Measurements from ENCODE around the gene DMBX1. TPM values are rescaled to one million over a fixed set of nuclear protein-coding genes. Genes with fewer than 3 reads are reported as not detected.

DMBX1 gene
- total RNA-seq, 1 experiment from 2014 or later: not detected

- no peak for DNase-seq (ENCODE audit: low read depth)
Measured at GRCh38 chr1:46503421-46503820, 13.8 kb downstream of the DMBX1 start.

DNA sequence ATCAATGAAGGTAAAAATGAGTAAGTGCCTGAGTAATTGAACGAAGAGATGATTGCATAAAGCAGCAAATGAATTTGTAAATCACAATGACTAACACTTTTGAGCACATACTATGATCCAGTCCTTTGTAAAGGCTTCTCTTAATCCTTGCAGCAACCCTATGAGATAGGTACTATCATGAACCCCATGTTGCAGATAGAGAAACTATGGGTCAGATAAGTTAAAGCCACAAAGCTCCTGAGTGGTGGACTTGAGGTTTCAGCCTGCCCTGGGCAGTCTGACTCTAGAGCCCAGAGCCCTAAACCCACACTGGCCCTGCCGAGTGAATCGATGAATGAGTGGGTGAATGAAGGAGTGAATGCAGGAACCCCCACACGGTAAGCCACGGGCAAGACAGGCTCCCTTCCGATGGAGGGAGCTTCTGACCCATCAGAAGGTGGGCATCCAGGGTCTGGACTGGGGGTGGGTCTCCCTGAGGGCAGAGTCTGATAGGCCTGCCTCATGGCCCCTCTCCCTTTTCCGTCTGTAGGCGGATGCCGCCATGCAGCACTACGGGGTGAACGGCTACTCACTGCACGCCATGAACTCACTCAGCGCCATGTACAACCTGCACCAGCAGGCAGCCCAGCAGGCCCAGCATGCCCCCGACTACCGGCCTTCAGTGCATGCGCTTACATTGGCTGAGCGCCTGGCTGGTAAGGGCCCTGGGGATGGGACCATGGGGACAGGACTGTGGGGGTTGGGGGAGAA lies 17.0 kb downstream of the DMBX1 start:
- no peak for DNase-seq (ENCODE audit: low read depth)

DNA sequence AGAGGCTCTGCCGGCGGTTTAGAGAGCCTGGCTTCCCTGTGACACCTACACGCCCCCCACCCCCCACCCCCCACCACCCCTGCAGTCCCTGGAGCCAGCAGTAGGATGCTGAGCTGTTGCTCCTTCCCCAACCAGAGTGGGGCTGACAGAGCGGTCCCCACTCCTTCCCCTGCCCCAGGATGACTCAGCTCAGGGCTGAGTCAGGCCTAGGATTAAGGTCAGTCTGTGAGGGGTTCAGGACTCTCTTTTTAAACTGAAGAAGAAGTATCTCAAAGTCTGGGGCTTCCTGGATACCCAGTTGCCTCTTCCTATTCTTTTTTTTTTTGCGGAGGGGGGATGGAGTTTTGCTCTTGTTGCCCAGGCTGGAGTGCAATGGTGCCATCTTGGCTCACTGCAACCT lies 19.1 kb downstream of the DMBX1 start:
- DNase-seq (ENCODE audit: low read depth): peak; percentile 45

DNA sequence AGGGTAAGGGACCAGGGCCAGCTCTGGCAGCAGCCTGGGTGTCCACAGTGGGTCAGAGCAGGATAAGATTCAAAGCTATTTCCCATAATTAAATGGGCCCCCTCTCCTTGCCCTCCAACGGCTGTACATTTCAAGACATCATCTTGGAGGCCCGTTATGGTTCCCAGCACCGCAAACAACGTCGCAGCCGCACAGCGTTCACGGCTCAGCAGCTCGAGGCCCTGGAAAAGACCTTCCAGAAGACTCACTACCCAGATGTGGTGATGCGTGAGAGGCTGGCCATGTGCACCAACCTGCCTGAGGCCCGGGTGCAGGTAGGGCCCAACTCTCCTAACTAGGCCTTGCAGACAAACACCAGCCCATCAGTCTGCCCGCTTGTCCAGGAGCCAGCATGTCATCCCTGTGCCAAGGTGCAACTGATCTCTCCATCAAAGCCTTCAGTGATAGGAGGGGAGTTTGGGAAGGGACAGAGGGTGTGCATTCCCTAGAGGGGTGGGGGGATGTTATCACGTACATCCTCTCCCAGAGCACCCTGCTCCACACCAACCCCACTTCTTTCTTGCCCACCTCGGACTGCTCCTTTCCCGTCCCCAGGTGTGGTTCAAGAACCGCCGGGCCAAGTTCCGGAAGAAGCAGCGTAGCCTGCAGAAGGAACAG lies 20.8 kb downstream of the DMBX1 start:
- DNase-seq (ENCODE audit: low read depth): no peak

DNA sequence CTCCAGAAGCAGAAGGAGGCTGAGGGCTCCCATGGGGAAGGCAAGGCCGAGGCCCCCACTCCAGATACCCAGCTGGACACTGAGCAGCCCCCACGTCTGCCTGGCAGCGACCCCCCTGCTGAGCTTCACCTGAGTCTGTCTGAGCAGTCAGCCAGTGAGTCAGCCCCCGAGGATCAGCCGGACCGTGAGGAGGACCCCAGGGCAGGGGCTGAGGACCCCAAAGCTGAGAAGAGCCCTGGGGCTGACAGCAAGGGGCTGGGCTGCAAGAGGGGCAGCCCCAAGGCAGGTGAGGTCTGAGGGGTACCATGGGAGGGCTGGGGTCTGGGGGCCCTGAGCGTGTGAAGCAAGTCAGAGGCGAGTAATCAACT lies 21.3 kb downstream of the DMBX1 start:
- DNase-seq (ENCODE audit: low read depth): no peak

DNA sequence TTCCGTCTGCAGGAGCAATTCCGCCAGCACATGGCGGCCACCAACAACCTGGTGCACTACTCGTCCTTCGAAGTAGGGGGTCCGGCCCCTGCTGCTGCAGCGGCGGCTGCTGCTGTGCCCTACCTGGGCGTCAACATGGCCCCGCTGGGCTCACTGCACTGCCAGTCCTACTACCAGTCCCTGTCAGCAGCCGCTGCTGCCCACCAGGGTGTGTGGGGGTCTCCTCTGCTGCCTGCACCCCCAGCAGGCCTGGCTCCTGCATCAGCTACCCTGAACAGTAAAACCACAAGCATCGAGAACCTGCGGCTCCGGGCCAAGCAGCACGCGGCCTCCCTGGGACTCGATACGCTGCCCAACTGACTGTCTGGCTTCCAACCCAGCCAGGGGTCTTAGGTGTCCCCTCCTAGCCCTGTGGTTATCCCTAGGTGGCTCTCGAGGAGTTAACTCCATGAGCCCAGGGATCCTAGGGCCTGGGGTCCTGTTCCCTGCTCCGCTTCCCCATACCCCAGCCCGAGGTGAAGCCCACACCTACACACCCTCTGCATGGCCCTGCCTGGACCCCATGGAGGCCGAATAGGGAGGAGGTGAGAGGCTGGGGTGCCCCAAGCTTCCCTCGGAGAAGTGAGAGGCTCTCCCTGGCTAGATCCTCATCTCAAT lies 22.6 kb downstream of the DMBX1 start:
- DNase-seq (ENCODE audit: low read depth): no peak

DNA sequence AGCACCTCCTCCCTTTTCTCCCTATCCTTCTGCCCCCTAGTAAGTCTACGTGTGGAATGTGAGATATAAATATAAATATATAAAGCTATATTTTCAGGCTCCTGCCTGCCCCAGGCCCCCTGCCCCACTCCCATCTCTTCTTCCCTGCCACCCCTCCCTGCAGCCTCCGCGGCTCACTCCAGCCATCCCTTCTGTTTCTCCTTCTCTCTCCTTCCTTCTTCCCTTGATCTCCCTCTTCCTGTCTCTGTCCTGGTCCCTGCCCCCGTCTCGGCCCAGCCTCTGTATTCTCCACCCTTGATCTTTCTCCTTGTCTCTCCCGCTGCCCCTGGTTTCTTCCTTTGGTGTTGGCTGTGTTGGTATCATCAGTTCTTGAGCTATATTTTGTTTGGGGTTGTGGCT lies 23.2 kb downstream of the DMBX1 start:
- no peak for DNase-seq (ENCODE audit: low read depth)

DNA sequence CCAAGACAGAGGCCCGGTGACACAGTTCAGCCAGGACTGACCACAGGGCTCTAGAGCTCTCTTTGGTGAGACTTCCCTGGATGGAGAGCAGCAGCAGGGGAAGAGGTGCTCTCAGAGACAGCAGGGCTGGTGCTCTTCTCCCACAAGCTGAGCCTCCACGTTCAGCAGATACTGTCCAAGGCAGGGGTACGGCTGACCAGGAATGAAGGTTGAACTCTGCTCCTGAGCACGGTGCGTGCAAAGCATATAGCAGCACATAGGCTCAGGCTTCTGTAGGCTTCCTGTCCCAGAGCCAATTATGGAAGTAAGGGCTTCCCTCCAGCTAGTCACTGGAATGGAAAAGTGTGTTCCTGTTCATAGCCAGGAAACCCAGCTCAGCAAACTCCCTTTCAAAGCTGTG lies 23.9 kb downstream of the DMBX1 start:
- DNase-seq (ENCODE audit: low read depth): no peak

GRCh38 chr1:46515576-46515975 lies 25.9 kb downstream of the DMBX1 start:
- no peak for DNase-seq (ENCODE audit: low read depth)

DNA sequence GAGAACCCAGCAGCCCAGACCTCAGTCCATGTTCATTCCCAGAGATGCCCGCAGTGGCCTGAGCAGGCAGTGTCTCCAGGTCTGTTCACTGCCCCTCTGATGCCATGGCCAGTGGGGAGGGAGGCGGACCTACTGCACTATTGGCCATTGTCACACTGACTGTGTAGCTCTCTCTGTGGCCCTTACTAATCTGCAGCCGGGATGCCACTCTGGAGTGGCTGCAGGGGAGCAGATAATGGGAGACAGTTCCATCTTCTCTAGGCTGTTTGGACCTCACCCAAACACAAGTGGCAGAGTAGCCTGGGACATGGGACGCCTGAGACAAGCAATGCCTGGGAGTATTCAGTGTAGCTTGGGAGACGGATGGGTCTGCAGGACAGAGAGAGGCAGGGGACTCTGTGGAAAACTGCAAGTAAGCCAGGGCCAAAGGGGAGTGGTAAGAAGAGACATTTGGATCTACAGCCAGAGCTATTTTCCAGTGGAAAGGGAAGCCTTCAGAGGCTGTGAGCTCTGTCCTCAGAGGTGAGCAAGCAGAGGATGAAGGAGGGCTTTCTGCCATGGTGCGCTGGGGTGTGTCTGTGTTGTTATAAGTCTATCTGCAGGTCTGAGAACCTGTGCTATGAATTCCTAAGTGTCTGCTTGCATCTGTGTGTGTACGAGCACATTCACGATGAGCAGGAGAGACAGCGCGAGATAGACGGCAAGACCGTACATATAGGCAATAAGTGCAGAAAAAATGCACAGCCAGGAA lies 26.7 kb downstream of the DMBX1 start:
- DNase-seq (ENCODE audit: low read depth): no peak

GRCh38 chr1:46517010-46517600 lies 27.5 kb downstream of the DMBX1 start:
- DNase-seq (ENCODE audit: low read depth): no peak

DNA sequence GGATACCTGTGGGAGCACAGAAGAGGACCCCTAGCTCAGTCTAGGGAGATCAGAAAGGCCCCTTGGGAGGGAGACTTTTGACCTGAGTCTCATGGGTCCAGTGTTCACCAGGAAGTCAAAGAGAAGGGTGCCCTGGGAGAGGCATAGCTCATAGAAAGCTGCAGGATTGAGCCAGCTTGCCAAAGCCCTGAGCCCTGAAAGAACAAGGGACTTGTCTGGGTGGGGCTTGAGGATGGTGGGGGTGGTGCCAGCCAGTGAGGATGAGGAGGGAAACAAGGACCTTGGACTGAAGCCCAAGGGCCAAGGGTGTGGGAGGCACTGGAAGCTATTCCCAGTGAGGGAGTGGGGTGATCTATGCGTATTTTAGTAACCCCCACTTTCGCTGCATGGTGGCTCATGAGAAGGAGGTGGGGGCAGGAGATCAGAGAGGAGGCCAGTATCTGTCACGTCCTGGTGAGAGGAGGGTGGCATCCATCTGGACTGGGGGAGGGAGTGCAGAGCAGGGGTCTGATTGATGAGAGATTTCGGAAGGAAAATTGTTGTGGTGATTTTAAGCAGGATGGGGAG lies 28.4 kb downstream of the DMBX1 start:
- DNase-seq (ENCODE audit: low read depth): no peak

- DNase-seq (ENCODE audit: low read depth): no peak
Measured at GRCh38 chr1:46519209-46519608, 29.6 kb downstream of the DMBX1 start.

DNA sequence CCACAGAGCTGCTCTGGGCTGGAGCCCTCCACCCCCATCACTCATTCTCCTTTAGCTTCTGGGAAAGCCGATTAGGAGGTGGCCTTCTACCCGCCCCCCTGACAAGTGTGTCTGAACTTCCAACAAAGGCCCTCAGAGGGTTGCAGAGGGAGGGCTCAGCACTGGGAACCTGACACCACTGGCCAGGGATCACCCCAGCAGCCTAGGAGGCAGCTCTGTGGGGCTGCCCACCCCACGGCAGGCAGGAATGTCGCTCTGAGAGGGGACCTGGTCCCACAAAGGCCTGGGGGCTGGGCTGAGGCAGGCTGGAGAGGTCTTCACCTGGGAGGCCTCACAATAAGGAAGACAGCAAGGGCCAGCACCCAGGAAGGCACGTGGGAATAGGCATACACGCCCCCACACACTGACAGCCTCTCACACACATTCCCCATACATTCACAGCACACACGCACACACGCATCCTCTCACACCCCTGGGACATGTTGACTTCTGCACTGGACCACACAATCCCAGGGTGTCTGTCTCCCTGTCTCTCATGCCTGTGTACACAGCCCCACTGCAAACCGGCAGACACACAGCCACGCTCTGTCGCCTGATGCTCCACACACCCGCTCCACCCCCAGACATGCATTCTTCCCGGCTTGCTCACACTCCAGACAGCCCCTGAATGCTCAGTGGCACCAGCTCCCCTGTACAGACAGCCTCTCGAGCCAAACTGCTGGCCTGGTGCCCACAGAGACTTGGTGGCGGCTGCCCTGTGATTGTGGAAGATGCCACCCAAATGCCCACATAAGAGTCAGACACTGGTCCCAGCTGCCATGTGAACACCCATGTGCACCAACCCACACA lies 30.7 kb downstream of the DMBX1 start:
- DNase-seq (ENCODE audit: low read depth): peak; percentile 74

GRCh38 chr1:46521414-46521813 lies 31.8 kb downstream of the DMBX1 start:
- DNase-seq (ENCODE audit: low read depth): no peak

GRCh38 chr1:46522184-46522968 lies 32.7 kb downstream of the DMBX1 start:
- DNase-seq (ENCODE audit: low read depth): no peak

GRCh38 chr1:46522969-46523320 lies 33.3 kb downstream of the DMBX1 start:
- DNase-seq (ENCODE audit: low read depth): no peak

DNA sequence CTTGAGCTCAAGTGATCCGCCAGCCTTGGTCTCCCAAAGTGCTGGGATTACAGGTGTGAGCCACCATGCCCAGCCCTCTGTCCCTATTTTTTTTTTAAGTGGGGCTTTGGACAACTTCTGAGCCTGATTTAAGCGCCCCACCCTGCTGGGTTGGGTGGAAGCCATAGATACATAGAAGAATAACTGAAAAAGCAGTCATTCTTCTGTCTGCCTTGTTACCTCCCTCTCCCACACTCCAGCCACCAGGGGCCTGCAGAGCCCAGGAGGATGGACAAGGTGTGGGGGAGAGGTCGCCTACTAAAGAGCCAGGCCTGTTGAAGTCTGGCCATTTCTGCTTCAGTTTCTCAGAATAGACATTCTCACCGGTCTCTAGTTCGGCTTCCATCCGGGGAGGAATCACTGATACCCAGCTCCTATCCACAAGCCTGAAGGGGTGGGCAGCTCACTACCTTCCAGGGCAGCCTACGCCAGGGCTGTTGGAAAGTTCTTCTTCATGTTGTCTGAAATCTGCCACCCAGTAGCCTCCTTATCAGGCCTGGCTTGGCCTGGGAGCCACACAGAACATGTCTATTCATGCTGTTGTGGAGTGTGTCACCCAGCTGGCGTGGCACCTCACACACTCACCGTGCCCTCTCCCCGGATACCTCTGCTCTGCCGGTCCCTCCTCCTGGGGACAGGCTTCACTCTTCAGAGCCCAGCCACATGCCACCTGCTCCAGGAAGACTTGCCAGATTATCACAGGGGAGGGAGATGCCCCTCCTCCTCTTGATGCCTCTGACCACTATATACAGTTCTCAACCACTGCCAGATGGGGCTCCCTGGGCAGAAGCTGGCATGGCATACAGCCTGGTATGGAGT lies 34.1 kb downstream of the DMBX1 start:
- no peak for DNase-seq (ENCODE audit: low read depth)

- no peak for DNase-seq (ENCODE audit: low read depth)
Measured at GRCh38 chr1:46524843-46525242, 35.2 kb downstream of the DMBX1 start.
